Central memory CD8-positive, alpha-beta T cell (primary cell): ENCODE measurements around the gene FRAT1.
"Not testable (repeated sequence)": the region's sequence is repeated elsewhere in the genome, so short reads cannot be mapped to it uniquely, and the experiment has no call there.

Experiments used
- ATAC-seq: fragments of 150-1000 bp; cut with Tn5 transposase; replicated peaks from 2 replicates; pipeline ENCODE4 v1.10.0; 2022; ENCODE audit warnings: mild to moderate bottlenecking, moderate FRiP score, moderate number of reproducible peaks; ENCODE audit not compliant: poor library complexity, severe bottlenecking; ENCODE audit errors: extremely low read depth
- DNase-seq, 2 donors: peaks; one replicate each; pipeline ENCODE4 v3.0.0; 2021; ENCODE audit warnings: low spot score in 2 of 2
- H3K27ac Mint-ChIP-seq: one replicate; pipeline ENCODE4 v1.8.0; 2022; ENCODE audit warnings: low read depth, mild to moderate bottlenecking, moderate library complexity, mixed read lengths
- H3K27me3 Mint-ChIP-seq: one replicate; pipeline ENCODE4 v1.8.0; 2022; ENCODE audit warnings: mixed read lengths
- H3K36me3 Mint-ChIP-seq: one replicate; pipeline ENCODE4 v1.8.0; 2022; ENCODE audit warnings: mild to moderate bottlenecking, moderate library complexity, mixed read lengths; ENCODE audit not compliant: insufficient read depth
- H3K4me1 Mint-ChIP-seq: one replicate; pipeline ENCODE4 v1.8.0; 2022; ENCODE audit warnings: mixed read lengths
- H3K4me3 Mint-ChIP-seq: one replicate; pipeline ENCODE4 v1.8.0; 2022; ENCODE audit warnings: mild to moderate bottlenecking, moderate library complexity, mixed read lengths
- H3K9me3 Mint-ChIP-seq: one replicate; pipeline ENCODE4 v1.8.0; 2022; ENCODE audit warnings: mixed read lengths

FRAT1 gene

DNA sequence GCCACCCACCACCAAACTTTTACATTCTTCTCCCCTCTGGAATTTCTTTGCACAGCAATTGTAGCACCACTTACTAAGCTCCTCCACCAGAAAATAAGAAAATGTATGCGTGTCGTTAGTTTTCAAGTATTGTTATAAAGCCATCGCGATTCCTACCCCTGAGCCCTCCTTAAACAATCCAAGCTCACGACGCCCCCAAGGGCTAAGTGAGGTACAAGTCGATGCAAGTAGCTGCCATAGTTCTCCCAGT lies 14.2 kb downstream of the FRAT1 start:
- DNase-seq (no peak), ATAC-seq (no peak)
- Mint-ChIP-seq H3K27ac (peak overlapping the region; percentile 89), H3K36me3 (peaks cover 20% of the 10 kb centered on the region), H3K27me3 (no peaks in the 10 kb centered on the region), H3K9me3 (no peaks in the 10 kb centered on the region), H3K4me3 (peak overlapping the region; percentile 93), H3K4me1 (peaks cover 34% of the 10 kb centered on the region)

DNA sequence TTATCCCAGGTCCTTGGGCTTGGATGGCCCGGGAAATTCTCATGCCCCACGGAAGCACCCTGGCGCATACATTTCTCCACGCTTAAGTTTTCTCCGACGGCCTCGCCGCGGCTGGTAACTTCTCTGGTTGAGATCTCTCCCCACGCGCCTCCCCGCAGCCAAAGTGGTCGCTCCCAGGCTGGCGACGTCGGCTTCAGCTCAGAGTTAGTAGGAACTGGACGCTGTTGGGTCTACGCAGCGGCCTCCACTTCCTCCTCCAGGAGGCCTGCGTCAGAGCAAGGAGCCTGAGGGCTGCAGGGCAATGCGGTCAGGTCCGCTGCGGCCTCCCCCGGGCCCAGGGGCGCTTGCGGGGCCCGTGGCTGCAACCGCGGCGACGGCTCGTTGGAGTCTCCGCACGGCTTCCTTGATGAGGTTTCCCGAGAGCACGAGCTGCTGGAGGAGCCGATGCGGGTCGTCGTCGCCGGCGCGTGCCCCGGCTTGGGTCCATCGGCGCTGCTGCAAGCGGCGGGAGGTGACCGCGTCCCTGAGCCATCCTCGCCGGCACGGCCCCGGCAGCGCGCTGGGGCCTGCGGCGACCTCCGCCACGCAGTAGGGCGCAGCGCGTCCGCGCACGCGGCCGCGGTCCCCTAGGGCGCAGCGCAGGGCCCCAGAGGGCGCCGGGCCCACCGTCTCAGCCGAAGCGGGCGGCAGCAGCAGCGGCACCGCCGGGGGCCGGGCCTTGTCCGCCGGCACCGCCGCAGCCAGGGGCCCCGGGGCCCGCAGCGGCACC lies 14.7 kb downstream of the FRAT1 start:
- Mint-ChIP-seq H3K27me3 (no peaks in the 10 kb centered on the region), H3K4me1 (peaks cover 34% of the 10 kb centered on the region), H3K36me3 (peaks cover 18% of the 10 kb centered on the region), H3K9me3 (no peaks in the 10 kb centered on the region), H3K4me3 (peak overlapping the region; percentile 93), H3K27ac (peak overlapping the region; percentile 89)
- DNase-seq (peak; percentile 17 to 25), ATAC-seq (peak; percentile 38)

DNA sequence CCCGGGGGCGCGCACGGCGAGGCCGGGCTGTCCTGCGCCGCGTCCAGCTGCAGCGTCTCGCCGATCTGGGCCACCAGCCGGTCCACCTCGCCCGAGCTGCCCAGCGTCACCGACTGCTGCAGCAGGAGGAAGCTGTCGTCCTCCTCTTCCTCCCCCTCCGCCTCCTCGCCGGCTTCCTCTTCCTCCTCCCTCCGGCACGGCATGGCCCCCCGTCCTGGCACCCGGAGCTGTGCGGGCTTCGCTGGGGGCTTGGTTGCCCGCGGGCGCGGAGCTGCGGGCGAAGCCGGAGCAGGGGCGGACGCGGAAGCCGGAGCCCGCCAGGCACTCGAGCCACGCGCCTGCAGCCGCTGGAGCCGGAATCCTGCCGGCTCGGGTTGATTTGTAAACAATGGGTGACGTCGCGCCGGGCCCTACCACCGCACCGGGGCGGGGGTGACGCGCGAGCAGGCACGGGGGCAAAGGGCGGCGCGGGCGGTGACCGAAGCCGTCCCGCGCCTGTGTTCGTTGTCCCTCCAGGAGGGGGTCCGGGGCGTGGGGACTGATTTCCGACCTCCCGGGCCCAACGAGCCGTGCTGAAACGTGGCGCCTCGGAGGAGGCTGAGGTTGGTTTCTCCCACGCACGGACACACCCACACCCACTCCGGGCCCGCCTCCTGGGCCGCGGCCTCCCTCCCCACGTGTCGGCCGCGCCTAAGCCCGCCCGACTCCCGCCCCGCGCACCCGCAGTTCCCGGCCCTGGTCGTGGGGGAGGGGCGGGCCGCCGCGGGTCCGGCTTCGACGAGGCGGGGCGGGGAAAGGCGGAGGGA lies 15.5 kb downstream of the FRAT1 start, which contains the start of gene FRAT2:
TSS of gene FRAT2 (minus strand) at position 360 of the 806 bp plus-strand sequence. CDS start at position 203, 157 bp downstream.
- Mint-ChIP-seq H3K9me3 (no peaks in the 10 kb centered on the region), H3K4me3 (peak within 1 kb of the TSS; percentile 93), H3K36me3 (peaks cover 15% of the 10 kb centered on the region), H3K27ac (peak within 1 kb of the TSS; percentile 89), H3K27me3 (no peaks in the 10 kb centered on the region), H3K4me1 (peaks cover 34% of the 10 kb centered on the region)
- DNase-seq = peak; percentile 85 to 87
- peak; percentile 86 for ATAC-seq

DNA sequence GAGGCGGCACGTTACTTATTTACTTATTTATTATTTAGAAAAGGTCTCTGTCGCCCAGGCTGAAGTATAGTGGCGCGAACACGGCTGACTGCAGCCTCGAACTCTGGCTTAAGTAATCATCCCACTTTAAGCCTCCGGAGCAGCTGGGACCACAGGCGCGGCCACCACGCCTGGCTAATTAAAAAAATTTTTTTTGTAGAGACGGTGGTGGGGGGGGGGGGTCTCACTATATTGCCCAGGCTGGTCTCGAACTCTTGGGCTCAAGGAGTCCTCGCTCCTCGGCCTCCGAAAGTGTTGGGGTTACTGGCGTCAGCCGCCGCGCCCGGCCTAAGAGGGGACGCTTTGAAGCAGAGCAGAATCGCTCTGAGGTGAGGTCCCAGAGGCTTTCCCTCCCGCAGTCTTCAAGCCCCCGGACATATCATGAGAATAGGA lies 16.1 kb downstream of the FRAT1 start:
- Mint-ChIP-seq H3K27me3 (no peaks in the 10 kb centered on the region), H3K36me3 (peaks cover 15% of the 10 kb centered on the region), H3K9me3 (no peaks in the 10 kb centered on the region), H3K4me3 (peak overlapping the region; percentile 93), H3K4me1 (peaks cover 28% of the 10 kb centered on the region), H3K27ac (peak overlapping the region; percentile 78)
- no peak for ATAC-seq
- DNase-seq = no peak

DNA sequence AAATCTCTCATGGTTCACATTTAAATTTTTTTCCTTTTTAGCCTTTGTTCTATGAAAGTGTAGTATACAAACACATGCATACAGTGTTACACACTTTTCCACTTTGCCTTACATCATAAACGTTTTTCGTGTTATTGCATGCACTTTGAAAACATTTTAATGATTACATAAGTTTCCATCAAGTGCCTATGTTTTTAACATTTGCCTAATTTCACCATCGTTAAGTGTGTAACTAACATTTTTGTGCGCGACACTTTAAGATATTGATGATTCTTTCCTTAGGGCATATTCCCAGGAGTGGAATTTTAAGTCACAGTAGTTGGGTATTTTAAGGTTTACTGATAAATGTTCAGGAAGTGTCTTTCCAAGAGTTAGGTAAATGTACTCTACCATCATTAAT lies 16.9 kb downstream of the FRAT1 start:
- ATAC-seq (no peak), DNase-seq (no peak)
- no peaks in the 10 kb centered on the region for H3K27me3 Mint-ChIP-seq
- peaks cover 27% of the 10 kb centered on the region for H3K4me1 Mint-ChIP-seq
- no peak overlapping the region for H3K27ac Mint-ChIP-seq
- H3K36me3 Mint-ChIP-seq = peaks cover 15% of the 10 kb centered on the region
- peak overlapping the region; percentile 93 for H3K4me3 Mint-ChIP-seq
- H3K9me3 Mint-ChIP-seq = no peaks in the 10 kb centered on the region

DNA sequence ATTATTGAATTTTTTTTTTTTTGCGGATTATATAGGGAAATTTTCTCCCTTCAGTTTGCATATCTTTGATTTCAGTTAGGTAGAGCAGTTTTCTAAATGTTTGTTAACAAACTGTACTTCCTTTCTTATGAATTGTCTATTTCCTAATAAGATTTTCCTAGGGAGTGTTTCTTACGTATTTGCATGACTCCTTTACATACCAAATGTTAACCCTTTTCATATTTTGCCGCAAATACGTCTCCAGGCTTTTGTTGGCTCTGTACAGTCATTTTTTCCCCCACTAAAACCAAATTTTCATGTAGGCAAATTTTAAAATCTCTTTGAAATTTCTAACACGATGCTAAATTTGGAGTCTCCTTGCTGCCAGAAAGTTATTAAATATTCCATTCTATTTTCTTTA lies 17.4 kb downstream of the FRAT1 start:
- no peak for DNase-seq
- H3K4me1 Mint-ChIP-seq = peaks cover 23% of the 10 kb centered on the region
- ATAC-seq = no peak
- no peak overlapping the region for H3K4me3 Mint-ChIP-seq
- H3K27ac Mint-ChIP-seq = no peak overlapping the region
- no peaks in the 10 kb centered on the region for H3K9me3 Mint-ChIP-seq
- H3K27me3 Mint-ChIP-seq = no peaks in the 10 kb centered on the region
- peaks cover 13% of the 10 kb centered on the region for H3K36me3 Mint-ChIP-seq

DNA sequence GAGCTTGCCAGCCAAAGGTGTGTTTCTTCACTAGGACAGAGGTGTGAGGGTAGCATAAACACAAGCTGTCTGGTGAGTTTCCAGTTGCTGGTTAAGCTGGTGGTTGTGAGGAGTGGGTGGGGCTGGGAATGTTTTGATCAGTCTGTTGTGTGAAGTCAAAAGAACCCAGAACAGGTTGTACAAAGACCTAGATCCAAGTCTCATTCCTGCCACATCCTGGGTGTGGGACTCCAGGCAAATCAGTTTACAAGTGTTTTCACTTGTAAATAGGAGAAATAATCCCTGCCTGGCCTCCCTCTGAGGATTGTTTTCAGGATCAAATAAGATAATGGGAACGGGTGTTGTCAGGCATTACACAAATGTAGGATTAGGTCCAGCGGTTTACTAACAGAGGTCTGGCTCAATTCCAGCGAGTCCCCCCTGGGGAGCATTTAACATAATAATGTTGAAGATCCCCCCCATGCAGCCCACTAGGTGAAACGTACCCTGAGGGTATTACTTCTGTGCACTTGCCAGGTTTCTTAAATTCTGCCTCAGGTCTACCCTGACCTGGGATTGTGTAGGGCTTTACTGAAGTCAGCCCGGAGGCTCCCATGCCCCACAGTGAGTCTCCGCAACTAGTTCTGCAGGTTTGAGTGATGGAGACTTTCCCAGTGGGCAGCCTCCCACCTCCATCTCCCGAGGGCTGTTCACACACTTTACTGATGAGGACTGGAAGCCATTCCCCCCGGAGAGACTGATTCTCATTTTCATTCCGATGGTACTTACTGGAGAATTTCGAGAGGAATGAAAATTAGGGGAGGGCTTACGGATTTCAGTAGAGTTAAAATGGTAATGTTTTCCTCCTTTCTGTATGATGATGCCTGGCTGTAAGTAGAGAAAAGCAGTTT lies 18.1 kb downstream of the FRAT1 start:
- Mint-ChIP-seq H3K4me1 (peaks cover 15% of the 10 kb centered on the region), H3K36me3 (peaks cover 11% of the 10 kb centered on the region), H3K27ac (no peak overlapping the region), H3K9me3 (no peaks in the 10 kb centered on the region), H3K27me3 (no peaks in the 10 kb centered on the region), H3K4me3 (no peak overlapping the region)
- DNase-seq (no peak), ATAC-seq (no peak)

DNA sequence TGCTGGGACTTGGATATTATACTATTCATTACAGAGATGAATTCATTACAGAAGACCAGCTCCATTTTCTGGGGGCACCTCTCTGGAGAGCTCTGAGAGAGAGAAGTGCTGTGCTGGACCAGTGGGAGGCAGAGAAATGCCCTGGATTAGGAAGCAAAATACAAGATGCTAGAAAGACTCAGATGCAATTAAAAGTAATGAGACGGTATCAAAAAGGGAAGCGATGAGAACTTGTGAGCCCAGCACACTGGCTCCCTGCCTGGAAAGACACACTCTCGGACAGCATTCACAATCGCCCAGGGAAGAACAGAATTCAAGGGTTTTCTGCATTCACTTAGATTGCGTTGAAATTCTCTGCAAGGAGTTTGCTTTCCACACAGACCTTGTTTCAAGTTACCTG lies 19.0 kb downstream of the FRAT1 start:
- Mint-ChIP-seq H3K4me3 (no peak overlapping the region), H3K27ac (no peak overlapping the region), H3K36me3 (peaks cover 6% of the 10 kb centered on the region), H3K9me3 (no peaks in the 10 kb centered on the region), H3K27me3 (no peaks in the 10 kb centered on the region), H3K4me1 (peaks cover 7% of the 10 kb centered on the region)
- ATAC-seq = no peak
- no peak for DNase-seq

DNA sequence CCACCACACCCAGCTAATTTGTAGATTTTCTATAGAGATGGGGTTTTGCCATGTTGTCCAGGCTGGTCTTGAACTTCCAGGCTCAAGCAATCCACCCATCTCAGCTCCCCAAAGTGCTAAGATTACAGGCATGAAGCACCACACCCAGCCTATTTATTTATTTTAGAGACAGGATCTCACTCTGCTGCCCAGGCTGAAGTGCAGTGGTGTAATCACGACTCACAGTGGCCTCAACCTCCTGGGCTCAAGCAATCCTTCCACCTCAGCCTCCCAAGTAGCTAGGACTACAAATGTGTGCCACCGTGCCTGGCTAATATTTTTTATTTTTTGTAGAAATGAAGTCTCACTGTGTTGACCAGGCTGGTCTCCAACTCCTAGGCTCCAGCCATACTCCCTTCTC lies 22.3 kb downstream of the FRAT1 start:
- Mint-ChIP-seq H3K4me1 (no peaks in the 10 kb centered on the region), H3K27ac (no peak overlapping the region), H3K9me3 (no peaks in the 10 kb centered on the region), H3K36me3 (no peaks in the 10 kb centered on the region), H3K4me3 (no peak overlapping the region), H3K27me3 (no peaks in the 10 kb centered on the region)
- DNase-seq (no peak), ATAC-seq (no peak)

DNA sequence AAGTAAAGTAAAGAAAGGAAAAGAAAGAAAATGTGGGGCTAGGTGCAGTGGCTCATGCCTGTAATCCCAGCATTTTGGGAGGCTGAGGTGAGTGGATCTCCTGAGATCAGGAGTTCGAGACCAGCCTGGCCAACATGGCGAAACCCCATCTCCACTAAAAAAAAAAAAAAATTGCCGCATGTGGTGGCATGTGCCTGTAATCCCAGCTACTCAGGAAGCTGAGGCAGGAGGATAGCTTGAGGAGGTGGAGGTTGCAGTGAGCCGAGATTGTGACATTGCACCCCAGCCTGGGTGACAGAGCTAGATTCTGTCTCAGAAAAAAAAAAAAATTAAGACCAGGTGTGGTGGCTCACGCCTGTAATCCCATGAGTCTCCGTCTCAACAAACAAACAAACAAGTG lies 24.6 kb downstream of the FRAT1 start:
- not testable (repeated sequence) for DNase-seq, H3K4me3 Mint-ChIP-seq, H3K9me3 Mint-ChIP-seq, H3K36me3 Mint-ChIP-seq, H3K4me1 Mint-ChIP-seq, ATAC-seq, H3K27me3 Mint-ChIP-seq, H3K27ac Mint-ChIP-seq

DNA sequence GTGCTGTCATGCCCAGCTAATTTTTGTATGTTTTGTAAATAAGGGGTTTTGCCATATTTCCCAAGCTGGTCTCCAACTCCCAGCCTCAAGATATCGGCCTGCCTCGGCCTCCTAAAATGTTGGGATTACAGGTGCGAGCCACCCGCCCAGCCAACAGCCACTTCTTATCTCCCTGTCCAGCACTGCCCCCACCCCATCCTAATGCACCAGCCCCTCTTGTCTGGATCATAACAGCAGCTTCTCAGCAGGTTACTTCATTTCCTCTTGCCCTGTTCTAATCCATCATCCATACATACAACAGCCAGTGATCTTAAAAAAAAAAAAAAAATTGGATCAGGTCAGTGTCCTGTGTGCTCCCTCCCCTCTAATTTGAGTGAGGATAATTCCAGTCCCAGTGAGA lies 28.2 kb downstream of the FRAT1 start:
- no peaks in the 10 kb centered on the region for H3K36me3 Mint-ChIP-seq
- ATAC-seq (no peak), DNase-seq (no peak)
- H3K4me3 Mint-ChIP-seq = no peak overlapping the region
- no peak overlapping the region for H3K27ac Mint-ChIP-seq
- no peaks in the 10 kb centered on the region for H3K27me3 Mint-ChIP-seq
- no peaks in the 10 kb centered on the region for H3K4me1 Mint-ChIP-seq
- no peaks in the 10 kb centered on the region for H3K9me3 Mint-ChIP-seq

DNA sequence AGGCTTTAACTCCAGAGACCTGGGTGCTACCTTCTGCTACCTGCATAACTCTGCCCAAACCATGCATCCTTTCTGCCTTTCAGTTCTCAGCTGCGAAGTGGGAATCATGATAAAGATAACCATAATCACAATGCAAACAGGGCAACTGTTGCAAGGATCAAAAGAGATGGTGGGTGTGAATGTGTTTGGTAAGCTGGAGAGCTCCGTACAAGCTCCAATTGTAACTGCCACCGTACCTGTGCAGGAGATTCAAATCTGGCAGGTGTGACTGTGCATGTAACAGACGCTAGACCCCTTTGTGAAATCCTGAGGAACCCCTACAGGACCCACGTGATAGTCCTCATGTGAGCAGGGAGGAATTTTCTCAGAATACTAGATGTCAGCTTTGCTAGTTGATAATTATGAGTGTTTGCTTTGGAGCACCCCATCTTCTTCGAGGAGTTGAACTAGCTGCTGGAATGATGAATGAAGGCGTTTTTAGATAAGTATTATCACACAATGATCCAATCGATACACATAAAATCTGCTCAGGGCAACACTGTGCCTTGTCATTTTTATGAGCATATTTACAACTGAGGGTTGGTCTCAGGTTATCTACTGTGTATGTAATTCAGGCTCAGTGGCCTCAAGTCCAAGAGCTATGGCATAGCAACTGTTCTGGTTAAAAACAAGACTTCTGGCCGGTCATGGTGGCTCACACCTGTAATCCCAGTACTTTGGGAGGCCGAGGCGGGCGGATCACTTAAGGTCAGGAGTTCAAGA lies 30.9 kb downstream of the FRAT1 start:
- ATAC-seq (no peak), DNase-seq (no peak)
- Mint-ChIP-seq H3K9me3 (no peaks in the 10 kb centered on the region), H3K4me1 (no peaks in the 10 kb centered on the region), H3K27me3 (no peaks in the 10 kb centered on the region), H3K4me3 (no peak overlapping the region), H3K36me3 (no peaks in the 10 kb centered on the region), H3K27ac (no peak overlapping the region)
